ENCODE data around the gene NKX1-1.
"Not testable (repeated sequence)": the region's sequence is repeated elsewhere in the genome, so short reads cannot be mapped to it uniquely, and the experiment has no call there.

Gene NKX1-1

DNA sequence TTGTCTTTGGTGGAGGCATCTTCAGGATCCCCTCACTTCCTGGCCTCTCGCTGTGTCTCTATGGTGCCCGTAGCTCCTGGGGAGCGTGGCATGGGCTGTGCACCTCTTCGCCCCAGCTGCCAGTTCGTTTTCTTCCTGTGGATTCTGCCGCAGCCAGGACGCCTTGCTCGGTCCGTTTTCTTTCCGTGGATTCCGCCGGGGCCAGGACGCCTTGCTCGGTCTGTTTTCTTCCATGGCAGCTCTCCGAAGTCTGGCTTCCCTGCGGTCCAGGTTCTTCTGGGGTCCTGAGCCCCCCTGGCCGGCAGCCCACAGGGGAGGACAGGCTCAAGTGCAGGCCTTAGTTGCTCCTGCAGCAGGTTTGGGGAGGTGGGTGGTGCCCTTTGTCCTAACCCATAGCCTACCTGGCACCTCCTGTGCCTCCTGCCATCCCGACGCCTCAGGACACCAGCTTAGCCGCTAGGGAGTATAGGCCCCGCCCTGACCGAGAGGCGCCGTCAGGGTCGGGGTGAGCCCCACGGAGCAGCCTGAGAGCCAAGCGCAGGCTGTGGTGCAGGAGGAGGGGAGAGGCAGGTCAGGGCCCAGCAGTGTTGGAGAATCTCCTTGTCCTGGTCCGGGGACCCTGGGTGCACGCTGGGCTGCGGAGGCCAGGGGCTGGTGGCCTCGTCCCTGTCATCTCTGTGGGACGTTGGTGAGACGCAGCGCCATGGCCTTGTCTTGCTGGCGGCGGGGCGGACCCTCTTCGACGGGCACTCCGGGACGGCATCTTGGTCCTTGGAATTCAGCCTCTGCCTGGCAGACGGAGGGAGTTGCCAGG, 32.1 kb downstream of the NKX1-1 start:
- no peak for DNase-seq (ENCODE audit: low read depth)

DNA sequence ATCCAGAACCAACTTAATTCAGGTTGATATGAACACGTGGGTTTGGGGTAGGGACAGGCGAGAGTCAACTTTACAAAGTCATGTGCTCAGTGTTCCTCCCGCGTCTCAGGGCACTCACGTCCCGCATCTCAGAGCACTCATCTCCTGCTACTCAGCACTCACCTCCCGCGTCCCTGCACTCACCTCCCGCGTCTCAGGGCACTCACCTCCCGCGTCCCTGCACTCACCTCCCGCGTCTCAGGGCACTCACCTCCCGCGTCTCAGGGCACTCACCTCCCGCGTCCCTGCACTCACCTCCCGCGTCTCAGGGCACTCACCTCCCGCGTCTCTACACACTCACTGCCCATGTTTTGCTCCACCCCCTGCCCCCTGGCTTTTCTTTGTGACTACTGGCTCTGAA, 33.7 kb downstream of the NKX1-1 start:
- not testable (repeated sequence) for DNase-seq (ENCODE audit: low read depth)

DNA sequence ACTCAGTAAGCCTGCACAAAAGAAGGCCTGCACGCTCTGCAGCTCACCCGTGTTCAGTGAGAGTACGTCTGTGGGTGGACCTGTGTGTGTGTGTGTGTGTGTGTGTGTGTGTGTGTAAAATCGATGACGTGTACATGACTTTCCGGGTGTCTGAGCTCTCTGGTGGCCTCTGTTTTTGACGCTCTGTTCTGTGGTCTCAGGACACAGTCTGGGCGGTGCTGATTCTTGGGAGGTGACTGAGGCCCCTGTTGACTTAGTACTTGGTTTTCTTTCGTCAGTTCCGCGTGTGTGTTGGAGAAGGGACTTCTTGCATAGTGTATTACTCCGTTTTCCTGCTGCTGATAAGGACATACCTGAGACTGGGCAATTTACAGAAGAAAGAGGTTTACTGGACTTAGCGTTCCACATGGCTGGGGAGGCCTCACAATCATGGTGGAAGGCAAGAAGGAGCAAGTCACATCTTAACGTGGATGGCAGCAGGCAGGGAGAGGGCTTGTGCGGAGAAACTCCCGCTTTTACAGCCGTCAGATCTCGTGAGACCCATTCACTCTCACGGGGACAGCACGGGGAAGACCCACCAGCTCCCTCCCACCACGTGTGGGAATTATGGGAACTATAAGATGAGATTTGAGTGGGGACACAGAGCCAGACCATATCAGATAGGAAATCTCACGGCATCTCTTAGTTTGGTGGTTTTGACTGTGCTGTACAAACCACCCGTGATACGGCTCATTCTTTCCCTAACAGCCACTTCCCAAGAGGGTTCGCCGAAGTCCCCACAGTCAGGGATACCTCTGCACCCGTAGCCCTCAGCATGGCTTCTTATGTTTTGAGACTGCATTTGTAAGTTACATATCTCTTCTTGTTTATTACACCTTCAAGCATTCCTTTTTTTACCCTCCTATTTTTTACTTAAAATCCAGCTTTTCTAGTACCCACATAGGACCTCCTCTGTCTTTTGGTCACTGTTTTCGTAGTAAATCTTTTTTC, 34.8 kb downstream of the NKX1-1 start:
- no peak for DNase-seq (ENCODE audit: low read depth)

DNA sequence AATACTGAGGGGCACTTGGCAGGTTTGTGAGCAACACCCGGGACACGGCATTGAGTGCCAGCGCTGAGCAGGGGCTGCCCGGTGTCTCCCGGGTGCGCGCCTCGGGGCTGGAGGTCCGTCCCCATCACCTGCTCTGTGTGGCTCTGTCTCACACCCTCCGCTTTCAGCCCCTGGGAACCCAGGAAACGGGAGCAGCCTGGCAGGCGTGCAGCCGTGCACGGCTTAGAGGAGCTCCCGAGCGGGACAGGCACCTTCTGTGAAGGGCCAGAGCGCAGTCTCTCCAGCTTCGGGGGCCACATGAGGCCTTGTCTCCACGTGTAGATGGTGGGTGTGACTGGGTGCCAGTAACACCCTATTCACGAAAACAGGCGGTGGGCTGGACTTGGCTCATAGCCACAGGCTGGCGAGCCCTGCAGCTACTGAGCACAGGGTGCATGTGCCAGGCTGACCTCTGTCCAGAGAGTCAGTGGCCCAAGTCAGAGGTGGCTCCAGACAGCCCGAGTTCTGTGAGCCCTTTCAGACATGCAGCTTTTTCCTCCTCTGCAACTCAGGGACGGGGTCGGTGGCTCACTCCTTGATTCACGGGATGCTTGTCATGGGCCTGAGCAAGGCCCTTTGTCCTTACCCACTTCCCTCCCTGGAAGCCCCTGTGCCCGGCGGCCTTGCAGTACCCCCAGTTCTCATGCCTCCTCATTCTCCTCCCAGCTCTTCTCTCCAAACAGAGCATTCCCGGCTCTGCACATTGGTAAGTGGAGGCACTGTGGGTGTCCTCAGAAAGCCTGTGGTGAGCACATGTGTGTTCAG, 35.7 kb downstream of the NKX1-1 start:
- no peak for DNase-seq (ENCODE audit: low read depth)

DNA sequence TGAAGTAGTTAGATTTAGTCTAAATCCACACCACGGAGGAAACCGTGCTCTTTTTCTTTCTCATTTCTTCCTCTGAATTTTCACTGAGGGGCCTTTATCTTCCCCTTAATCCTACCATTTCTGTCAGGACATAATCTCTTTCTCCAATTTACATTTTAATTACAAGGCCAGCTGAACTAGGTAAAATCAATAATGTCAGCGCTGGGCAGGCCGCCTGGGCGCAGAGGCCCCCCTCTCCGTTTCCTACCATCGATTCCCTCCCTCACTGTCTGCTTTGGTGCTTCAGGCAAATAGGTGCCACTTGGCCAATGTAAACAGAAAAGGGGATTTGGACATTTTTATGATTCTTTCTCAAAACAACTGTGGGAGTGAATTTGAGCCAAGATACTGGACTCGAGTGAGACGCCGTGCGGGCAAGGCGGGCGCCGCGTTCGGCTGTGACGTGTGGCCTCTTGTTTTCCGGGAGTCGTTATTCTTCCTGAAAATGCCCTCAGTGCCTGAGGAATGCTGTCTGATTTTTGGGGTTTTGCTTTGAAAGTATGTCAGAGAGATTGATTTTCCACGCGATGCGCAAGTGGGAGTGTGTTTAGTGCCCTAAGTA, 36.7 kb downstream of the NKX1-1 start:
- no peak for DNase-seq (ENCODE audit: low read depth)

DNA sequence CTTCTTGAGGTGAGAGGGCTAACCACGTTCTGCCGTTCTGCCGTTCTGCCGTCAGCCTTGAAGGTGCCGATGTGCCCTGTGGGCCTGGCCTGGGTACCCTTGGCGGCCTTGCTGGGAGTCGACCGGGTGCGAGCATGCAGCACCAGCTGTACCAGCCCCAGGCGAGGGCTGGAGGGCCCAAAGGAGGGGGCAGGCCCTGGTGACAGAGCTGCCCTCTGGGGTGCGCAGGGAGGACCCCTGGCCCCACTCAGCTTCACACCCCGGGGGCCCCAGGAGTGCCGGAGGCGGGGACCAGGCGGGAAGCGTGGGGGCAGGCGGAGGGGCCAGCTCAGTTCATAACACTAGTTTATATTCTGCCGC, 37.2 kb downstream of the NKX1-1 start:
- no peak for DNase-seq (ENCODE audit: low read depth)

DNA sequence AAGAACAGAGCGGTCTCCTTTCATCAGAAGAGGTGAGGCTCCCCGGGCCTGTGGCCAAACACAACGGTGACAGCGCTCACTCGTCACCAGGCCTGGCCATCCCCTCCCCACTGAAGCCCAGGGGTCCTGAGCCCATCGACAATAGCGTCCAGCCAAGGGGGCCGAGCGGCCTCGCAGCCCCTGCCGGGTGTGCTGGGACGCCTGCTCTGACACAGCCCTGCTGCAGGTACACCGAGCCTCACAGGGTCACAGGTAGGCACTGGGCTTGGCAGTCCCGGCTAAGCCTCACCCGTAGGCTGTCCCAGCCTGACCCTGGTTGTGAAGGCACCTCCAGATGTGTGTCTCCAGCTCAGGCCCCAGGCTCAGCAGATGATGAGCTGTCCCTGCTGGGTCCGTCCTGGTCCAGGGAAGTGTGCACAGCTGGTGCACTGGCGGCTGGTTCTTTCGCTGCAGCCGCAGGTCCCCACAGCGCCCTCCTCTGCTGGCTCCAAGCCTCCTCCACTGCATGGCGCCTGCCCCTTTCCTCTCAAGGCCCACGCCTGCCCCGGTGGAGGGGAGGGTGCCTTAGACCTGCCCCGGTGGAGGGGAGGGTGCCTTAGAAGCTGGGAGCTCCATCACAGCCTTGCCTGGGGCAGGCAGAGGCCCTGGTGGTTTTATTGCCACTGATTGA, 37.7 kb downstream of the NKX1-1 start:
- no peak for DNase-seq (ENCODE audit: low read depth)

DNA sequence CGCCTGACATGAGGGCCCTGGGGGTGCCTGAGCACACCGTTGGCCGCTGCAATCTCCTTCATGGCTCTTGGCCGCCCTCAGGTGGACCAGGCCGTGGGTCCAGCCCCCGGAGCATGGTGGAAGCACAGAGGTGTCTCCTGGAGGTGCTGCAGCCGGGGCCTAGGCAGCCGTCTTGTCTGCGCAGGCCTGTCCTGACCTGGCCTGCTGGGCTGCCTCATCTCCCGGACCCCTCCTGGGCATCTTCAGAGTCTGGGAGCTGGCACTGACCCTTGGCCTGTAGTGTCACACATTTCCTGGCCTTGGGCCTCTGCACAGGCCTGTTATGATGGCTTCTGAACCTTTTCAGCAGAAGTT, 38.3 kb downstream of the NKX1-1 start:
- no peak for DNase-seq (ENCODE audit: low read depth)

DNA sequence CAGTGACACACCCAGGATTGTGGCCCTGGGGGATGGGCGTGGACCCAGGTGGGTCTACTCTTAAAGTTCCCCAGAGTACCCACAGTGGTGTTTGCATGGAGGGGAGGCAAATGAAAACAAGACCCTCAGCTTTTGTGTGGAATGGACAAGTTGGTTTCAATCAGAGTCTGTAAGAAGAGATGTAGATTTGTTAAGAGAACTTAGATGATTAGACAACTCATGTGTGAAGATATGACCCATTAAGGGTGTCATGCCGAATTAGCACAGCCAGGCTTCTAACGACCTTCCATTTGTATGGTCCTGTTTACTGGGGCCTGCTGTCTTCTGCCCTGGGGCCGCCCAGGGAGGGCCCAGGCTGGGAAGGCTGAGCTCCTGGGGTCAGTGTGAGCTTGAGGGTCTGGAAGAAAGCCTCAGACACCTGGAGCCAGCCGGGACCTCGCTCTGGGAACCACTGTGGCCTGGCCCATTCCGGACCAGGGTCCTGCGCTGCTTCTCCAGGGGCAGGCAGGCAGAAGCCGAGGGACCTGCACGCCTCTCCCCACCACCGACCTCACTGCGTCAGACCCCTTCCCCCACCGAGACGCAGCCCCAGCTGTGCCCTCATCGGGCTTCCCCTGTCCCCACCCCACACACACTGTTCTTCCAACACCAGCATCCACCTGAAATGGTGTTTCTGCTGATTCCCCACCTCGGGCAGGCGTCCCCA, 38.9 kb downstream of the NKX1-1 start:
- no peak for DNase-seq (ENCODE audit: low read depth)

DNA sequence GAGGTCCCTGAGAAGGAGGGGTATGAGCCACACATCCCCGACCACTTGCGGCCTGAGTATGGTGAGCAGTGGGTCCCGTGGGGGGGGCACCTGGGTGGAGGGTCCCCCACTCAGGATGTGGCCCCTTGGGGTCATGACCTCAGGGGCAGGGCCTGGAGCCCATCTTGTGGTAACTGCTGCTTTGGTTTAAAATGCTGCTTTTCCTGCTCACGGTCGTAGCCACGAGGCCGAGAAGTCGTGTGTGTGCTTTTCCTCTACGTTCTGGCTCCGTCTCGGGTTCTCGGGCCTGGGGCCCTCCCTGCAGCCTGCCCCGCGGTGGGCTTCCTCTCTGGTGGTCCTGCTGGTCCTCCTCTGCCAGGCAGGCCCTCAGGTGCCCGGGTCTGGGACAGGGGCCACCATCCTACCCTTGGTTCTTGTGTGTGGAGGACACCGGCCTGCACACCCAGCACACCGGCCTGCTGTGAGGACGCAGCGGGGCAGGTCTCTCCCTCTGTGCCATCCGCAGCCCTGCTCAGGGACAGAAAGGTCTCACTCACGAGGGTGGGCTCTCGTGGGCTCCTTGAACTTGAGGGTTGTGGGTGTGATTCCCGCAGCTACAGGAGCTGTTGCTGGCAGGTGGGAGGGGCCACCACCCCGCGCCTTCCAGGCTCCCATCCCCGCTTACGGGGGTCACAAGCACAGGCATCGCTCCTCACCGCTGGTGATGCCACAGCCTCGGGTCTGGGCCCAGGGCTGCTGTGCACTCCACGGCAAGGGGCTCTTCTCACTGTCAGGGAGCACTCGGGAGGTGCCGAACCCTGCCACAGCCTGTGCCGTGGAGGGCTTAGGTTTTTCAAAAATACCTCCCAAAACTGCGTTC, 39.6 kb downstream of the NKX1-1 start:
- DNase-seq (ENCODE audit: low read depth), result no peak

DNA sequence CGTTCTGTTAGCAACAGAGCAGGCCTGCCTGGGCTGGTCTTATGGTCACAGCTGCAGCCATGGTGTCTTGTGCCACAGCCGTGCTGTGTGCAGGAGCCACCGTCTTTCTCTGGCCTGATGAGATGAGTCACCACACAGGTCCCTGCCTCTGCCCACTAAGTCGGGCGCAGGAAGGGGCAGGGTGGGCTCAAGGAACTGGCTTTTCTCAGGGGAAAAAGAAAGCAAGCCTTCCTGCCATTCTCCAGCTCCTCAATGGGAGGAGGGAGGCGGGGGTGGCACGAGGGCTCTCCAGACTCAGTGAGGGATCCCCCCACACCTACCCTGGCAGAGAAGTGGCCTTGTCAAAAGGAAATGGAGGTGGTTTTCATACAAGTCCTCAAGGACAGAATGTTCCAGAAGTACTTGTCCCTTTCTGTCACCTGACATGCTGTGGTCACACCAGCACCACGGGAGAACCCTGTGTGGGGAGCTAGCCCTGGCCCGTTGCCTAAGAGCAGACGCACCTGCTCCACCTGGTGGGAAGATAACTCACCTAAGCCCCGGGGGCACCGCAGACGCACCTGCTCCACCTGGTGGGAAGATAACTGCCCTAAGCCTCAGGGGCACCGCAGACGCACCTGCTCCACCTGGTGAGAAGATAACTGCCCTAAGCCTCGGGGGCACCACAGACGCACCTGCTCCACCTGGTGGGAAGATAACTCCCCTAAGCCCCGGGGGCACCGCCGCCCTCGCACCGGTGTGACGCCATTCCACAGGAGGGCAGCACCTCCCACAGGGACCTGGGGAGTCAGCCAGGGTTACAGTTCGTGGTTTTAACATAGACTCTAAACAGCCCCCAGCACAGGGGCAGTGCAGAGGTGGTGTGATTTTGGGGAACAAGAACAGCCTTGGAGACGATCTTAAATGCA, 40.7 kb downstream of the NKX1-1 start:
- no peak for DNase-seq (ENCODE audit: low read depth)

DNA sequence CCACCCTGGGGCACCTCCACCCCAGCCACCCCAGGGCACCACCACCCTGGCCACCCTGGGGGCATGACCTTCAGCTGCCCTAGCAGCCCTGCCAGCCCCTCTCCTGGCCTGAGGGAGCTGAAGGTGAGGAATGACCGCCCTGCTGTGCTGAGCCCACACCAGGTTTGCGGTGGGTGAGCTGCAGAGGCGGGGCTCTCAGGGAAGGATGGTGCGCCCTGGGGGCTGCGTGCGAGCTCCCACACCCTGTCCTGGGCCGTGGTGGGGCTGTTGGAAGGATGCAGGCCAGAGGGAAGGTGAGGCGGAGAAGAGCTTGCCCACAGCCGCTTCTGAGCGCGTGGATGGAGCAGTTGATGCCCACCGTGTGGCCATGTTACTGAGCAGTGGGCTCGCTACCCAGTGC, 41.5 kb downstream of the NKX1-1 start:
- no peak for DNase-seq (ENCODE audit: low read depth)

DNA sequence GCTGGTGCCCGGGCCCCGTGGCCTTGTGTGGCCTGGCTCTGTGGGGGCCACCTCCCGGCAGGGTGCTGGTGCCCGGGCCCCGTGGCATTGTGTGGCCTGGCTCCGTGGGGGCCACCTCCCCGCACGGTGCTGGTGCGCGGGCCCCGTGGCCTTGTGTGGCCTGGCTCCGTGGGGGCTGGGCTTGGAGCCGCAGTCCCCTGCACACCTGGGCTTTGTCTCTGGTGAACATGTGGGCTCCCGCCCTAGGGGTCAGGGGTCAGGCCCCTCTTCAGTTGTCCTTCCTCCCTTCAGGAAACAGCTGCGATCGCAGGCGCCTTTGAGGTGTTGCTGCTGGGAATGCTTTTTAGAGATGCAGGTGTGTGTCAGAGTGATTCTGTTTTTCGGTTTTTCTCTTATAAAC, 42.0 kb downstream of the NKX1-1 start:
- DNase-seq (ENCODE audit: low read depth), result no peak

DNA sequence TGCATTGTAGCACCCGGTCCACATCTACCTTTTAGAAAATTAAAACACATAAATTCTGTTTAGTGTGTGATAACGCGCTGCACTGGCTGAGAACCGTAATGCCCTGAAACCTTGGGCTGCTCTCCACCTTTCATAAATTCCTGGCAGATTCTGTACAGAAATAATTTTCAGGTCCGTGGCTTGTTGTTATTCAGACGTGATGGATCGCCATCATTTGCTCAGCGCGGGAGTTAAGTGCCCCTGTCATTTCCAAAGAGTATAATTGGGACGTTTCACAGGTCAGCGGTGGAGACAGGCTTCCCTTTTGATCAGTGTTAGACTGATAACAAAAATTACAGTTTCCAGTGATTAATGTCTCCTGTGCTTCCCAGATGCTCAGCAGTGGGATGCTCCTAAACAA, 42.7 kb downstream of the NKX1-1 start:
- no peak for DNase-seq (ENCODE audit: low read depth)

DNA sequence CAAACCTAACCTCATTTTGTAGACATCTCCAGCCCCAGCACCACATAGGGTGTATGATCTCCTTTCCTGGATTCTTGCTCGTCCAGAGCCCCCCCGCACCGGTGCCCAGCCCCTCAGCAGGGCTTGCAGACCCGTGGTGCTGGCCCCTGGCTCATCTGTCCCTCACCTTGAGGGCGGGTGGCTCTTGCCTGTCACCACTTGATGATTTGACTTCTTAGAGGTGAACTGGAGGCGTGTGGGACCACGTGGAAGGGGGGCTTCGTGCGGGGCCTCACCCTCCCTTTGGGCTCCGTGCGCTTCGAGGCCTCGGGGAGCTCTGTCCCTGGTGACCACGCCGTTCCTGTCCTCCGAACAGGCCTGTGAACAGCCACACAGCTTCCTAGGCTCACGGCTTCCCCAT, 43.7 kb downstream of the NKX1-1 start:
- DNase-seq (ENCODE audit: low read depth), result no peak

DNA sequence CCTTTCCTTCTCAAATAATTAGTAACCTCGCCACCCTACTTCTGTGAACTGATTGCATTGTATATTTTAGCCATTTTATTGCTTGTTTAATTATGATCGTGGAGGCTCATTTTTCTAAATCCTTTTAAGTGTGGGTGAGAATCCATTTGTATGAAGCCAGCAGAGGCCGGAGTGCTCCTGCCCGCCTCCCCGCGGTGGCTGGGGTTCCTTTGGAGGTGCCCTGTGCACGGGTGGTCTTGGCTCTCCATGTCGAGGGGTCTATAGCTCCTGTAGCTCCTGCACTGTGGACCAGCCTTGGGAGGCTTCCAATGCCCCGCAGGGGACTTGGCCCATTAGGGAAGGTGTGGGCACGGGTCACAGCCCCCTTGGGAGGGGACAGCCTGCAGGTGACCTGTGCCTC, 44.2 kb downstream of the NKX1-1 start:
- no peak for DNase-seq (ENCODE audit: low read depth)

DNA sequence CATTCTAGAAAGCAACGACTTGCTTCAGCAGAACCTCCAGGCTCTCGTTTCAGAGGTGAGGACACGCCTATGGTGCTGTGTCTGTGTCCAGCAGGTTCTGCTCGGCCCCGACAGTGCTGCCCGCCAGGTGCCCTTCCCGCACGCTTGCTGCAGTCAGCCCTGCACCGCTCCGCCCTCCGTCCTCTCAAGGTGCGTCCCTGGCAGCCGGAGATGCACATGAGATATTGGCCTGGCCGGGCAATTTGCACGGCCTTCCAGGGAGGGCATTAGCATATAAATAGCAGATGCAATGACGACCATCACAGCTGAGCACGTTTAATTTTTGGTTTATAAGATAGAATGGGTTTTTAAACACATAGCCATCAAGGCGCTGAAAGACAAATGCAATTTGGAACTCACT, 44.8 kb downstream of the NKX1-1 start:
- no peak for DNase-seq (ENCODE audit: low read depth)

DNA sequence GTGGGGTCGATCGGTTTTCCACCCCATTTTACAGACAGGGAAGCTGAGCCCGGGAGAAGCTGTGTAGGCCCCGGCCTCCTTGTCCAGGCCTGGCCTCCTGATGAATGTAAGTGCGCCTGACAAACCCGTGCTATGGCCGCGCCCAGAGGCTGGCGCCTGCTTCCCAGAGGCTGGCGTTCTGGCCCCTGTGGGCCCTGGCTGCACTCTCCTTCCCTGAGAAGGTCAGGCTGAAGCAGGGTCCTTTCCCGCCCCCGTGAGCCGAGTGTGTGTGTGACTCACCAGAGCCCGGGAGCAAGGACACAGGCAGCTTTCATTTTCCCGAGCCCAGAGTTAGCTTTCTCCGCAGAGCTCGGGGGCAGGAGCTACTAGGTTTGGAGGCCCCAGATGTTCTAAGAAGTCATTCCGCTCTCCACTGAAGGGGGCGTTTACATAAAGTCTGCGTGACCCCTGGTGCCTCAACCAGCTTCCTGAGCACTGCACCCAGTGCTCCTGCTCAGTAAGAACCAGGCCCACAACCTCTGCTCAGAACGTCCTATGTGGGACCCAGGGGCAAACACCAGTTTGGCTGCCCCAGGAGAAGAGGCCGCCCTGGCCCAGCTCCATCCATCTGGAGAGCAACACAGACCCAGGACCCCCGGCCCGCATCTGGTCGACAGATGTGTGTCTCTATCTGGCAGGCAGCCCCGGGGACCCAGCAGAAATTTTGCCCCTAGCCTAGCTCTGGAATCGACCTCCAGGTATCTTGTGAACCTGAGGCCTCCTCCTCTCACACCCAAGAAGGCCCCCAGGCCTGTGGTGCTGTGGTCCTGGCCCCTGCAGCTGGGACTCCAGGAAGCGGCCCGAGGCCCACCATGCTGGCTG, 45.6 kb downstream of the NKX1-1 start:
- DNase-seq (ENCODE audit: low read depth), result no peak

Data from stimulated activated CD8-positive, alpha-beta memory T cell treated with anti-CD3 and anti-CD28 coated beads, Interleukin-15, amount 100 ng/mL, for 24 hours (primary cell).